GM19468 (cell line): ENCODE data around the gene TPPP3.
"Not testable (repeated sequence)": the region's sequence is repeated elsewhere in the genome, so short reads cannot be mapped to it uniquely, and the experiment has no call there.

Source experiments
- ATAC-seq: cut with Tn5 transposase; IDR thresholded peaks from one replicate; pipeline ENCODE4 v1.9.1; 2021; ENCODE audit warnings: mild to moderate bottlenecking, moderate library complexity, moderate number of reproducible peaks; ENCODE audit not compliant: unreplicated experiment; ENCODE audit errors: extremely low read depth

Gene TPPP3

DNA sequence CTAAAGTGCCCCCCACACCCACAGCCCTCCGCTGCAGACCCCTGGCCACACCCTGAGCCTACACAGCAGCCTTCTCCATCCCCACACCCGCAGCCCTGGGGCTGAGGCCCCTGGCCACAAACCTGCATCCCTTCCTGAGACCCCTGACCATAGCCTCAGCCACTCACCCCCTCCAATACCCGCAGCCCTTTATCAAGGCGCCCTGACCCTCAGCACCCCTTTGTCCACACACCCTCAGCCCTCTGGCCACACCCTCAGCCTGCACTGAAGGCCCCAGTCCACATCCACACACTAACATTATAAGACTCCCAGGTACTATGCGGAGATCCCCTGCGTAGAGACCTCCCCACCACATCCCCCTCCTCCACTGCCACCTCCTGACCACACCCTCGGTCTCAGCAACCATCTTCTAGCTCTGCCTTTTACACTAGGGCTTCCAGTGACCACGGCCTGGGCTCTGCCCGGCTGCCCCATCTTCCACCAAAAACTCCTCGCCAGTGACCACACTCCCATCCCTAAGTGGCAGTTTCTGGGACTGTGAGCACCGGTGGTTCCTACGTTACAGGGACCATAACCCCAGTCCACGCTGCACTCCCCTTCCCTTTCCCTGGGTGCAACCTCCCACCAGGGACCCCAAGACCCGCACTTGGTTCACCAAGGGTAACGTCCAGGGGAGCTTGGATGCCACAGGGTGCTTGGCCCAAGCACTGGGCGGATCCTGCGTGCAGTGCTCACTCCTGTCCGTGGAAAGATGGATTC lies 818 bp downstream of the TPPP3 start:
- no peak for ATAC-seq

DNA sequence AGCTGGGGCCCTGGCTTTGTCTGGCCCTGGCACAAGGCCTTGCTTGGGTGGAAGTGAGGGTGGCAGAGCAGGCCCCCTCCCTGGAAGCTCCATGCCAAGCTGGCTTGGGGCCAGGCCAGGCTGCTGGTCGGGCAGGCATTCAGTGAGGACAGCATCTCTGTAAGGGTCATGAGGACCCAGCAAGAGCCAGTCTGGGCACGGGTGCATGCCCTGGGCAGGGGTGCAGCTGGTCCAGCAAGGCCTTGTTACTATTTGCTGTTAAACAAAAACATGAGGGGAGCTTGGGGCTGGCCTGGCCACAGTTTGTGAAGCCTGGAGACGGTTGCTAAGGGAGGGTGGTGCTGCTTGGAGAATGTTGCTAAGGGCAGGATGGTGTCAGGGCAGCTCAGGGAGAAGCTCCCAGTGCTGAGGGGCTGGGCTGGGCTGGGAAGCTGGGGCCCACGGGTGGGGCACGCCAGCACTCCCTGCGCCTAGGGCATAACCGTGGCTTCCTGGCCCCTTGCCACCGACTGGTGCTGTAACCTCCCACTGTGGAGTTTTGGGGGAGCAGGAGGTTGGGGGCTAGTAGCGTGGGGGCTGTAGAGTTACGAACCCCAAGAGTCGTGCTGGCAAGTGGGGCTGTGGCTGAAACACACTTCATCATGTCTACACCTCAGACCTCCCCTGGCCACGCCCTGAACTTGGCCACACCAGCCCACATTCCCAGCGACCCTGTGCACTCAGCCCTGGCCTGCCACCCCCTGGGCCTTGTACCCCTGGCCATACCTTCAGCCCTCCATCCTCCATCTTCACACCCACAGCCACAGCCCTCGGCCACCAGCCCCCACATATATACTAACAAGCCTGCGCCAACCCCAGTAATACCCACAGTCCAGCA lies 1.6 kb downstream of the TPPP3 start:
- ATAC-seq: no peak

DNA sequence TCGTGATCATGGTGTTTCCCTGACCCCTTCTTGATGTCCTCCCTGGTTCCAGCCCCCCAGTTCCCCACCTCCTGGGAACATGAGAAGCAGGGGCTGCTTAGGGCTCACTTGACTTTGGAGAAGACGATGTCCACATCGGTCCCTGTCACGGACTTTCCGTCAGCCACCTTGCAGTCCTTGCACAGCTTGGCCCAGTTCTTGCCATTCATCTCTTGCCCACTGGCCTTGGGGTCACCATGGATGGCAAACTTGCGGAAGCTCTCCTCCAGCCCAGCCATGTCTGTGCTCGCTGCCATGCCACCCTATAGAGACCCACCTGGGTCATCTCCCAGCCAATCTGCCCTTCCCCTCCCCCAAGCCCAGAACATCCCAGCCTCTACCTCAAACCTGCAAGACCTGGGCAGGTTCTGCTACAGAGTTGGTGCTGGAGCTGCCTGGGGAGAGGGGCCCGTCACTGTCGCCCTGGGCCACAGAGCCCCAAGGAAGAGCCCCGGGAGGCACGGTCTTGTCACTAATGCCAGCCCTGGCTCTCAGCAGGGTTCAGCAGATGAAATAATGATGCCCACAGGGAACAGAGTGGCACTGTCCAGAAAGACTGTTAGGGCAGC lies 2.4 kb downstream of the TPPP3 start:
- ATAC-seq: no peak

DNA sequence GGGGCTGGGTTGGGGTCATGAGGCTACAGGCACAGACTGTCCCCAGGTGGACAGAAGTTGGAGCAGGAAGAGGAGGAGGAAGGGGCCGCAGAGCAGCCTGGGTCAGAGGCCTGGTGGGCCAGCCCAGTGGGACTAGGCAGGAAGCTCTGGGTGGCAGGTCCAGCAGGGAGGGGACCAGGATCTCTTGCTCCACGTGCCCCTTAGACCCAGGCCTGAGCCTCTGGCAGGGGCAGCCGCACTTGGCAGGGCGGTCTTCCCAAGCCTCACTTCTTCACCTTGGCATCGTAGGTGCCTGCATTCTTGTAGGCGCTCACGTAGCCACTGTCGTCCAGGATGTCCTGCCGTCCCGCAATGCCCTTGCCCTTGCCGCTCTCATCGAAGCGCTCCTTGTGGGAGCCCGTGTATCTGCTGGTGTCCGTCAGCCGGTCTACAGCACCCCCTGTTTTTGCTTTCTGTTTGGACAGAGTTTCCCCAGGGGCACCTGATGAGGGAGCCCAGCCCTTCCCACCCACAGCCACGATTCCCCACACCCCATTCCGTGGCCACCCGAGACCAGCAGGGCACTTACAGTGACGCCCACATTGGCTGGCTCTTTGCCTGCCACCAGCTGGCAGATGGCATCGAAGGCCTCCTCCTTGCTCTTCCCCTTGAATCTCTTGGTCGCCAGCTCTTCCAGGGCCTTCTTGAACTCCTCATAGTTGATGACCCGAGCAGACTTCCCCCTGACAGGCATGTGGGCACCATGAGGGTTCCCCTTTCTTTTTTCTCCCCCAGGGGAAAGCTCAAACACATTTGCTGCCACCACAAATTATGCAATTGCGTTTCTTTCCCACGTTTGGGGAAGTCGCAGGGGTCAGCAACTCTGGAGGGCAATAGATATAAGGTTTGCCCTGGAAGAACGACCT lies 3.1 kb downstream of the TPPP3 start:
- no peak for ATAC-seq

DNA sequence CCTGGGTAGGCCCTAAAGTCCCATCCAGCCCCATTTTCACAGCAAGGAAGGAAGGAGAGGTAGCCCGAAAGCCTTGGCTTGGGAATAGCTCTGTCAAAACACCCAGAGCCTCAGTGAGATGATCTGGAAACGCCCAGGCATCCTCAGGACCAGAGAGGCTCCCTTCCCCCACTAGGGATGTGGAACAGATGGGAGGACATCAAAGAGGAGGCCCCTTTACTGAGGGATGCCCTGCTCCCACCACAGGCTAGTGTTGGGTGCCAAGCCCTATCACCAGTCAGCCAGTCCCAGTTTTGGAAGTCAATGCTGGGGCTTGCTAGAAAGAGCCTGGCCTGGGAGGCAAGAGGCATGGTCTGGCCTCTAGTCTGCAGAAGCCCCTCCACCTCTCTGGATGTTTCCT lies 4.7 kb downstream of the TPPP3 start:
- ATAC-seq: no peak

DNA sequence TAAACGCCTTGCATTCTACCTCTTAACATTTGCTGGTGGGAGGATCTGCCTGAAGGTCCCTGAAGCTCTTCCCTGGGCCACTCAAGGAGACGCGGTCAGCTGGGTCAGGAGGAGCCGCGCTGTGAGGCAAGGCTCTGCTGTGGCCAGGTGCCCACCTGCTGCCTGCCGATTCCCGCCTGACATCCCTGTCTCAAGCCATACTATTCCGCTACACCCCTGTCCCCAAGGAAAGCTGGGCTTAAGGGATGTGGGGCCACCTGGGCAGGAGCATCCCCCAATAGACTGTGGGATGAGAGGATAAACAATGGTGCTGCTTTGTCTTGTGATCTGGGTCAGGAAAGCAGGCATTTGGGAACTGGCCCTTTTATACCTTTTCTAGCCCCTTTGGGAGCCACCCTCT lies 5.1 kb downstream of the TPPP3 start:
- ATAC-seq: no peak

DNA sequence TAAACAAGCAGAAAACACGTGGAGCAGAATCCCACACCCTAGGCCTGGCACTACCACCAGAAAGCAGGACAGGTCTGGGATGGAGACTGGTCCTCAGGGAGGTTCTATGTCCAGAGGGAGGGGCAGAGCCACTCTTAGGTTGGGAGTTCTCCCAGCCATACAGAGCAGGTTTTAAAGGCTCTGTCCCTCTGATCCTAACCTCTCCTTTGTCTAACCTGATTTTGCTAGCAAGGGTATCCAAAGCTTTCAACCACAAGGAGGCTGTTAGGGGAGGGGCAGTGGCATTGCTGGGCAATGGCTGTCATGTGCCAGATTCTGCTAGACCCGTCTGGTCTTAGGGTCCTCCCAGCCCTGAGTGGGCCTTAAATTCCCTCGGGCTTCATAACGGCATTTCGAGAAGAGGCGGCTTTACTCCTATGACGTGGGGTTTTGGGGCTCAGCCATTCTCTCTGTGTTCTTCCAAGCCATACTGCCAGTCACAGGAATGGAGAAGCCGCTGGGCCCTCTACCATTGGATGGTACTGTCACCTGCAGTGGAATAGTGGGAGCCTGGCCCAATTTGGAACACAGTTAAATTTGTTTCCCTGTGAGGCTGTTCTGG lies 5.7 kb downstream of the TPPP3 start:
- ATAC-seq: no peak

DNA sequence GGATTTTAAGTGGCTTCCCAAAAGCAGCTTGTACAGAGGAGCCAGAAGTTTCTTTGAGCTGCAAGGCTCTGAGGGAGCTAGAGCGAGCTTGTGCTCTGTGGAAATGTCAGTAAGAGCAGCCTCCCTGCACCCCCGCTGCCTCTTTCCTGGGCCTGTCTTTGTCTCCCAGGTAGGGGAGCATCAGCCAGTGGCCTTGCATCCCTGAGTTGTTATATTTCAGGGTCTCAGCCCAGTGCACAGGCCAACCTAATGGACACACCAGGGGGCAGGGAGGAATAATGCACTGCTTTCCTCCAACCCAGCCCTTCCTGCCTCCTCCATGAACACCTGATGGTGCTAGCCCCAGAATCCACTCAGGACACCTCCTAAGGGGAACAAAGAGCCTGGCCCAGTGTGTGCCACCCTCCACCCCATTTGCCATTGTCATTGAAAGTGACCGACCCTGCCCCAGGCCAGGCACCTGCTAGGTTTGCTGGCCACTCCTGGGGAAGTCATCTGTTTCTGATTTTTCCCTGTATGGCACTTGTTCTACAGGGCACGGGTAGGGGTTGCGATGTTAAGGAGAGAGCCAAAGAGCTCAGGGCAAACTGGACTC lies 6.3 kb downstream of the TPPP3 start:
- no peak for ATAC-seq

DNA sequence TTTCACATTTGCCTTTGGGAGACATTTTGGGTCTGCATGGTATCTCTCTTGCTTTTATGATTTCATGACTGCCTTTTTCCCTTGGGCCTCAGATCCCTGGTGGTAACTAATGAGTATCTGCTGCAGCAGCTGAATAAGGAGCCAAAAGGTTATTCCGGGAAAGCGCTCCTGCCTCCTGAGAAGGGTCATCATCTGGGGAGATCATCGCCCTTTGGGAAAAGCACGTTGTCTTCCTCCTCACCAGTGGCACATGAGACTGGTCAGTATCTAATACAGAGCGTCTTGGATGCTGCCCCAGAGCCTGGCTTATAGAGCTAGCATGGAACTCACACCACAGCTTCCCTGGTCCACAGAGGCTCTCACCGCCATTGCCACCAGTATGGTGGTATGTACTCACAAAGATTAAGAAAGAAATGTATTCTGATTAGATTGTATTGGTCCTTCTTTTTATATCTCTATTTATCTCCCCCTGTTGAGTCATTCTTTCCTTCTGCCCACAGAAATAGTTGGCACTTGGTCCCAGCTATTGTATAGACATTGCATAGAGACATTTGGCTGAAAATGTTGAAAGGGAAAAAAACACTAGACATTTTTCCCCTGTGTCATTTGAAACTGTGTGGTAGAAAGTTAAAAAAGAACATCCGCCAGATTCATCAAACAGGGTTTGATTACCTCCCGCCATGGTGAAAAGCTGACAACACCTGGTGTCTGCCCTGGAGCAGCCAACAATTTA lies 8.4 kb downstream of the TPPP3 start:
- ATAC-seq: no peak

DNA sequence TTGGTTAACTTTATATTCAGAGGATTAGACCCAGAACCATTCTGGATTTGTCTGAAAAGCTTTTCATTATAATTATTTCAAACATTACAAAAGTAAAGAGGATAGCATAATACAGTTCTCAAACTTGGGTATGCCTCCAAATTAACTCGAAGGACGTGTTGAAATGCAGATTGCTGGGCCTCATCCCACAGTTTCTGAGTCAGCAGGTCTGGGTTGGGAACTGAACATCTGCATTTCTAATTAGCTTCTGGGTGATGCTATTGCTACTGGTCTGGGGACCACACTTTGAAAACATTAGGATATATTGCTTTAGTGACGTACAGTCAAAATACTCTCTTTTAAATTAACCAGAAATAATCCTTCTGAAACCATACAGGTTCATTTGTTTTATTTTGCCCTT lies 10.0 kb downstream of the TPPP3 start:
- no peak for ATAC-seq

DNA sequence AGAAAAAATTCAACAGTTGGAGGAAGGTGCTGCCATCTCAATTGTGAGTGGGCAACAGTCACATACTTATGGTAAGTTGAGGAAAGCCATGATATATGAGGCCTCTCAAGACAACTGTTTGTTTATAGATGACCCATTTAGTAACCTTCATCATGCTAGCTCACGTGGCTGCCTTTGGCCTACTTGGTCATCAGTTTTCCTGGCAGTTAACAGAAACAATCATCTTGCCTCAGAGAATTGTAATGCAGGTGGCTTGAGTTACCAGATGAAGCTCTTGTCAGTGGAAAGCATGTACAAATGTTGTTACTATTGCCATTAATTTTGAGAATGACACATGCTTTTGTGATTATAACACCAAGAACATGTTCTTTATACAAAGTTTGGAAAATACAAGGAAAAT lies 14.7 kb downstream of the TPPP3 start:
- no peak for ATAC-seq

DNA sequence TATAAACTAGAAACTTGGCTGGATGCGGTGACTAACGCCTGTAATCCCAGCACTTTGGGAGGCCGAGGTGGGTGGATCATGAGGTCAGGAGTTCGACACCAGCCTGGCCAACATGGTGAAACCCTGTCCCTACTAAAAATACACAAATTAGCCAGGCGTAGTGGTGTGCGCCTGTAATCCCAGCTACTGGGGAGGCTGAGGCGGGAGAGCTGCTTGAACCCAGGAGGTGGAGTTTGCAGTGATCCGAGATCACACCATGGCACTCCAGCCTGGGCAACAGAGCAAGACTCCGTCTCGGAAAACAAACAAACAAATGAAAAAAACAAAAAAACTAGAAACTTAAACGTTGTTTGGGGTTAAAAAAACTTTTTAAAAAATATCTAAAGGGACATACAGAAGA lies 17.3 kb downstream of the TPPP3 start:
- ATAC-seq: not testable (repeated sequence)

DNA sequence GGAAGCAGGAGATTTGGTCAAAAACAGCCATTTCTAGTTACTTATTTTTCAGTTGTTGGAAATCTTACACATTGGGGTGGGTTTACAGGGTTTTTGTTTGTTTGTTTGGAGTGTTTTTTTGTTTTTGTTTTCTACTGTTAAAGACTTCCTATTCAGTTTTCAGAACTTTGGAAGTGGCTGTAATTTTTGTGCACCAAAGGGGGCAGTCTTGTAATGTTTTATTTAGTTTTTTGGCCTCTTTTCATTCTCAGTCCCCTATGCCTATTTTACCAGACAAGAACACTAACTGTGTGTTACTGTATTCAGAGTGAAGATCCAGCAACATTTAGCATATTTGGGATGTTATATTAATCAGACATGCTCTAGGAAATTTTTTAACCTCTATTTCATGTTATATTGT lies 20.6 kb downstream of the TPPP3 start:
- ATAC-seq: no peak

DNA sequence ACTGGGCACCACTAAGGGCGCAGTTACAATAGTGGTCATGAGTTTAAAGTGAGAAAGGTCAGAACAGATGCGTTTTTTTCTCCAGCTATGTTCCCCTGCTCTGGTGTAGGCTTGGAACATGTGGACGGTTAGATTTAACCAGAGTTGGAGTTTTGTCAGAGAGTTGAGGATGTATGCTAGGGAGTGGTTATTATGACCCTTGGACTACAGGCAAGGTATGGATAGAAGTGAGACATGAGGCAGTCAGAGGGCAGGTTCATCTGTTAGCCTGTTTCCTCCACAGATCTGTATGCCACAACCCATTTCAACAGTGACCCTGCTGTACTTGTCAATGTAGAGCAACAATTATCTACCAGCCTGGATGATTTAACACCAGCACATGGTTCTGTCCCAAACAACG lies 22.6 kb downstream of the TPPP3 start:
- ATAC-seq: no peak

DNA sequence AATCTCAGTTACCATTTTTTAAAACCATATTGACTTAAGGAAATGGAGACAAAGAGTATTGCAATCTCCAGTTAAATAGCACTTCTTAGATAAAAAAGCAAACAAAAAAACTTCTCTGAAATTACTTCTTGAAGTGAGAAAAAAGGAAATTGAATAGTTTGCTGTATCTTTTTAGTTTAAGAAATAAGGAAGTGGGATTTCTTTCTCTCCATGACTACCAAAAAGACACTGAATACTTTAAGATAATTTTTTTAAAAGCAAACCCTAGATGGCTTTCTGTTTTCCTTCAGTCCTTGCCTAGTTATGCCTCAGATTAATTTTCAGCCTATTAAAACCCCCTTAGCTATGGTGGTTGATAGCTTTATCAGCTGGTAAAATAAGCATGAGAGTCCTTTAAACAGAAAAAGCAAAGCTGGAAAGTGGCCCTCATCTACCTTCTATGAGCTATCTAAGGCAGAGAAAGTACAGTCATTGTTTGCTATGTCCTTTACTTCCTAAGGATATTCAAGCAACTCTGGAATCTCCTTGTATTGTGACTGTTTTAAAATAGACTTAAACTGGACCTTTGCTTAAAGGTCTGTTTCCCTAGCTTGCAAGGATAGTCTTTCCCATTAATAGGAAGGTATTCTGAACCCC lies 28.6 kb downstream of the TPPP3 start:
- ATAC-seq: no peak

DNA sequence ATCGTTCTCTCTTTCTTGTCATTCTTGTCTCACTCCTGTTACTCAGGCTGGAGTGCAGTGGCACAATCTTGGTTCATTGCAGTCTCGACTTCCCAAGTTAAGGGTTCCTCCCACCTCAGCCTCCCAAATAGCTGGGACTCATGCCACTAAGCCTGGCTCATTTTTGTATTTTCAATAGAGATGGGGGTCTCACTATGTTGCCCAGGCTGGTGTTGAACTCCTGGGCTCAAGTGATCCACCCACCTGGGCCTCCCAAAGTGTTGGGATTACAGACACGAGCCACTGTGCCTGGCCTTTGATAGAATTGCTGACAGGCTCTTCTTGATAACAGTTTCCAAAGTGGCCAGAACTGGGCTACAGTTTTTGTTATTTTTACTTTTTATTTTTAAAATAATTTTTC lies 32.3 kb downstream of the TPPP3 start:
- no peak for ATAC-seq

DNA sequence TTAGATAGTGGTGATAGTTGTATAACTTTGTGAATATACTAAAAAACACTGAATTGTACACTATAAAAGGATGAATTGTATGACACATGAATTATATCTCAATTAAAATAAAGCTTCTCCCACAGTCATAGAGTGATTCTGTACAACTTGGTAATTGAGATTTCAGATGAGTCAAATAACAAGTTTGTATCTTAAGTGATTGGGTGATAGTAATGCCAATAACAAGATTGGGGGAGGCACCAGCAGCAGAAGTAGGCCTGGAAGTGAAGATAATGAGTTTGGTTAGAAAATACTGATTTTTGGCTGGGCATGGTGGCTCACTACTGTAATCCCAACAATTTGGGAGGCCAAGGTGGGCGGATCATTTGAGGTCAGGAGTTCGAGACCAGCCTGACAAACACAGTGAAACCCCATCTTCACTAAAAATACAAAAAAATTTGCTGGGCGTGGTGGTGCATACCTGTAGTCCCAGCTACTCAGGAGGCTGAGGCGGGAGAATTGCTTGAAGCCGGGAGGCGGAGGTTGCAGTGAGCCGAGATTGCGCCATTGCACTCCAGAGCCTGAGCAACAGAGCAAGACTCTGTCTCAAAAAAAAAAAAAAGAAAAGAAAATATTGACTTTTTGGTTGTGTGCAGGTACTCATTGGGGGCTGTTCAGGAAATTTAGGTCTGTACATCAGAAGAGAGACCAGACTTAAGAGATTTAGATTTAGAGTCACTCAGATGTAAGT lies 33.6 kb downstream of the TPPP3 start:
- ATAC-seq: not testable (repeated sequence)

DNA sequence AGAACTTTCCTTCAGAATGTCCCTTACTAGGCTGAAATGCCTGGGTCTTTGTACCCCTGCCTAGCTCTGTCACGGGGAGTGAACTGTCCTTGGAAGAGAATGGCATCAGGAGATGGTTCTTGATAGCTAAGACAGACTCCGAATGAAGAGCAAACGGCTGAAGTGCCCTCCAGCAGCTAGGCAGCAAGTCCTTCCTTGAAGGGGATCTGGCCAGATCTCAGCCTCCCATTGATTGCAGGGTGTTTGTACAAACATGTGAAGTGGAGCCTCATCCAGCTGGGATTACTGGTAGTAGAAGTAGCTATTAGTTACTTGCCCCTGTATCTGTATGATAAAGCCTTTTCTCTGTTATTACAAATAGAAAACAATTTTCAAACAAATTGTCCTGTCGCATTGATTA lies 35.7 kb downstream of the TPPP3 start:
- ATAC-seq: no peak
